K562 (cell line): ENCODE data around the gene TRIM2.

ENCODE experiments used
- BRF1 ChIP-seq: IDR thresholded peaks from 3 replicates; pipeline ENCODE4 v1.6.1; 2011; ENCODE audit warnings: borderline replicate concordance, mild to moderate bottlenecking; ENCODE audit not compliant: insufficient read length; ENCODE audit errors: extremely low read depth
- CTCF ChIP-seq, 3 experiments: IDR thresholded peaks in 2 of 3; conservative IDR thresholded peaks in 1 of 3; 2 replicates each; pipeline ENCODE4 v1.5.1; 2011 to 2012; ENCODE audit warnings: low read length in 3 of 3, mild to moderate bottlenecking in 3 of 3, control low read depth in 2 of 3, improper control_type of control experiment in 1 of 3, inconsistent platforms in 1 of 3, low read depth in 1 of 3, mixed read lengths in 1 of 3, moderate library complexity in 1 of 3; ENCODE audit not compliant: insufficient read depth in 2 of 3
- EP300 ChIP-seq: IDR thresholded peaks from 2 replicates; pipeline ENCODE4 v1.6.1; 2012; ENCODE audit warnings: low read length, improper control_type of control experiment
- FOXP1 ChIP-seq: sonication (generic); formaldehyde crosslinking; IDR thresholded peaks from 2 replicates; pipeline ENCODE4 v1.8.0; 2022; ENCODE audit warnings: mild to moderate bottlenecking, missing genetic modification reagents
- FOXP4 ChIP-seq: sonication (generic); formaldehyde crosslinking; IDR thresholded peaks from 2 replicates; pipeline ENCODE4 v1.8.0; 2022; ENCODE audit warnings: mild to moderate bottlenecking, missing genetic modification reagents, borderline replicate concordance
- JUND ChIP-seq, 2 experiments: IDR thresholded peaks; 2 replicates in 1 of 2; 3 replicates in 1 of 2; pipeline ENCODE4 v1.6.1; 2011; ENCODE audit warnings: borderline replicate concordance in 2 of 2, low read depth in 2 of 2, low read length in 2 of 2, improper control_type of control experiment in 1 of 2, missing biosample characterization in 1 of 2, missing genetic modification characterization in 1 of 2, missing genetic modification reagents in 1 of 2
- POLR2AphosphoS5 ChIP-seq: IDR thresholded peaks from 2 replicates; pipeline ENCODE4 v1.6.1; 2011; ENCODE audit warnings: mild to moderate bottlenecking, low read depth, low read length, moderate library complexity; ENCODE audit not compliant: control insufficient read depth, insufficient read depth
- SAFB2 ChIP-seq: fragments of 200-400 bp; formaldehyde crosslinking; IDR thresholded peaks from 2 replicates; pipeline ENCODE4 v1.6.1; 2018; ENCODE audit warnings: borderline replicate concordance, low read length, low read depth, moderate library complexity; ENCODE audit not compliant: severe bottlenecking
- ZBTB17 ChIP-seq: fragments of 450-650 bp; formaldehyde crosslinking; IDR thresholded peaks from 2 replicates; pipeline ENCODE4 v1.4.0; 2020; ENCODE audit warnings: mild to moderate bottlenecking
- ZKSCAN1 ChIP-seq: fragments of 150-350 bp; IDR thresholded peaks from 2 replicates; pipeline ENCODE4 v1.6.1; 2016; ENCODE audit warnings: low read depth, low read length
- ZNF274 ChIP-seq: IDR thresholded peaks from 2 replicates; pipeline ENCODE4 v1.6.1; 2011; ENCODE audit warnings: low read depth, mild to moderate bottlenecking, low read length, moderate library complexity, borderline replicate concordance

- TF ChIP-seq FOXP4 (CRISPR knock-in tag) (no peak), ZNF274 (no peak), FOXP1 (no peak), ZBTB17 (CRISPR knock-in tag) (no peak), ZKSCAN1 (no peak), CTCF (IDR thresholded peaks at IDR 0.05 in 2 of 3, conservative IDR thresholded peaks at IDR 0.05 in 1 of 3; ENCODE audit: insufficient read depth in 2 of 3, low read depth in 1 of 3, low read length in 3 of 3) (no peak), POLR2AphosphoS5 (no peak), SAFB2 (no peak), EP300 (no peak), JUND (IDR thresholded peaks at IDR 0.05; ENCODE audit: borderline replicate concordance, low read depth, low read length) (no peak), JUND (tag; IDR thresholded peaks at IDR 0.05; ENCODE audit: borderline replicate concordance, low read depth, low read length) (no peak), BRF1 (no peak)
Measured at GRCh38 chr4:153267890-153268289, 63.6 kb downstream of the TRIM2 start.
